Esophagus muscularis mucosa (tissue), 3 donors: ENCODE data around the gene CNDP1.

Experiments used
- CTCF ChIP-seq, 3 experiments: fragments of 200-600 bp in 2 of 3; fragments of 450-650 bp in 1 of 3; sonication (generic) in 2 of 3; IDR thresholded peaks; one replicate each; pipeline ENCODE4 v1.5.1; 2017 to 2019; ENCODE audit warnings: antibody characterized with exemption in 3 of 3, mild to moderate bottlenecking in 2 of 3, moderate library complexity in 1 of 3
- POLR2A ChIP-seq: fragments of 450-650 bp; IDR thresholded peaks from one replicate; pipeline ENCODE4 v1.6.1; 2017; ENCODE audit warnings: antibody characterized with exemption, moderate library complexity, mild to moderate bottlenecking, low read depth

DNA sequence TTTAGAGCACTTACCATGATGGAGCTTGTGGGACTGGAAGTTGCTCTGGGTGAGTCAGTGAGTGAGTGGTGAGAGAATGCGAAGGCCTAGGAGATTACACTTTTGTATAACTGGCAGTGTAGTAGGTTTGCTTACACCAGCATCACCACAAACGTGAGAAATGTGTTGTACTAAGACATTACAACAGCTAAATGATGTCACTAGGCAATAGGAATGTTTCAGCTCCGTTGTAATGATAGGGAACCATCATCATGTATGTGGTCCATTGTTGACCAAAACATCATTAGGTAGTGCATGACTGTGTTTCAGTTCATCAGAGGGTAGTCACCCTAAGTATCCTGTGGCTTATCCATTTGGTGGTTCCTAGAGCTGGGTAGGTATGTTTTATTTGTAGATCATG lies 75.2 kb downstream of the CNDP1 start:
- TF ChIP-seq CTCF (IDR thresholded peaks at IDR 0.05) (no peak), POLR2A (no peak)
